Chondrocyte (in vitro differentiated cells): ENCODE results near the gene RNF145. TPM values are rescaled to one million over a fixed set of nuclear protein-coding genes. Genes with fewer than 3 reads are reported as not detected.
"Not testable (repeated sequence)": the region's sequence is repeated elsewhere in the genome, so short reads cannot be mapped to it uniquely, and the experiment has no call there.

ENCODE experiments used
- DNase-seq: peaks from one replicate; pipeline ENCODE4 v3.0.0; 2021; ENCODE audit warnings: mixed read lengths, low spot score
- H3K27ac Mint-ChIP-seq: one replicate; pipeline ENCODE4 v1.8.0; 2021; ENCODE audit warnings: mild to moderate bottlenecking, moderate library complexity, mixed read lengths; ENCODE audit not compliant: unreplicated experiment
- H3K27me3 Mint-ChIP-seq: 2 replicates; pipeline ENCODE4 v1.8.0; 2021; ENCODE audit warnings: low read depth, mixed read lengths
- H3K36me3 Mint-ChIP-seq: 2 replicates; pipeline ENCODE4 v1.8.0; 2021; ENCODE audit warnings: low read depth, mixed read lengths
- H3K4me1 Mint-ChIP-seq: 2 replicates; pipeline ENCODE4 v1.8.0; 2021; ENCODE audit warnings: low read depth, mild to moderate bottlenecking, mixed read lengths
- H3K4me3 Mint-ChIP-seq: one replicate; pipeline ENCODE4 v1.8.0; 2021; ENCODE audit warnings: mild to moderate bottlenecking, moderate library complexity, mixed read lengths; ENCODE audit not compliant: unreplicated experiment
- H3K9me3 Mint-ChIP-seq: 2 replicates; pipeline ENCODE4 v1.8.0; 2021; ENCODE audit warnings: low read depth, mixed read lengths
- CTCF ChIP-seq: fragments of 200-600 bp; sonication (generic); IDR thresholded peaks from 2 replicates; pipeline ENCODE4 v1.5.0; 2021; ENCODE audit warnings: antibody characterized with exemption, mild to moderate bottlenecking, moderate library complexity
- total RNA-seq: library from RNA; stranded (reverse); gene quantifications from 3 replicates; pipeline ENCODE4 v1.2.1, GENCODE V29; 2021

Gene RNF145
- total RNA-seq, 1 donor from 2014 or later: 83.9 TPM

GRCh38 chr5:159128070-159128541 lies 81.2 kb downstream of the RNF145 start:
- H3K27me3 Mint-ChIP-seq: no peaks in the 10 kb centered on the region
- DNase-seq: no peak
- no peak overlapping the region for H3K4me3 Mint-ChIP-seq
- no peaks in the 10 kb centered on the region for H3K36me3 Mint-ChIP-seq
- peaks cover 22% of the 10 kb centered on the region for H3K9me3 Mint-ChIP-seq
- H3K4me1 Mint-ChIP-seq: peaks cover 13% of the 10 kb centered on the region
- TF ChIP-seq CTCF: no peak
- no peak overlapping the region for H3K27ac Mint-ChIP-seq

GRCh38 chr5:159123700-159124099 lies 85.7 kb downstream of the RNF145 start:
- no peaks in the 10 kb centered on the region for H3K27me3 Mint-ChIP-seq
- peaks cover 32% of the 10 kb centered on the region for H3K9me3 Mint-ChIP-seq
- H3K4me3 Mint-ChIP-seq: no peak overlapping the region
- H3K36me3 Mint-ChIP-seq: no peaks in the 10 kb centered on the region
- no peak for TF ChIP-seq CTCF
- DNase-seq: no peak
- H3K27ac Mint-ChIP-seq: no peak overlapping the region
- H3K4me1 Mint-ChIP-seq: peaks cover 5% of the 10 kb centered on the region

- Mint-ChIP-seq H3K4me3 (no peak overlapping the region), H3K4me1 (peaks cover 5% of the 10 kb centered on the region), H3K36me3 (no peaks in the 10 kb centered on the region), H3K27ac (no peak overlapping the region), H3K9me3 (peaks cover 32% of the 10 kb centered on the region), H3K27me3 (no peaks in the 10 kb centered on the region)
- DNase-seq: no peak
- no peak for TF ChIP-seq CTCF
Observed at GRCh38 chr5:159123189-159123588, 86.2 kb downstream of the RNF145 start.

GRCh38 chr5:159121061-159121460 lies 88.3 kb downstream of the RNF145 start:
- H3K4me1 Mint-ChIP-seq: peaks cover 12% of the 10 kb centered on the region
- no peaks in the 10 kb centered on the region for H3K27me3 Mint-ChIP-seq
- TF ChIP-seq CTCF: no peak
- H3K27ac Mint-ChIP-seq: no peak overlapping the region
- DNase-seq: no peak
- H3K36me3 Mint-ChIP-seq: no peaks in the 10 kb centered on the region
- peaks cover 27% of the 10 kb centered on the region for H3K9me3 Mint-ChIP-seq
- H3K4me3 Mint-ChIP-seq: no peak overlapping the region

GRCh38 chr5:159120446-159120845 lies 88.9 kb downstream of the RNF145 start:
- Mint-ChIP-seq H3K4me1 (peaks cover 12% of the 10 kb centered on the region), H3K4me3 (no peak overlapping the region), H3K27ac (no peak overlapping the region), H3K36me3 (peaks cover 1% of the 10 kb centered on the region), H3K27me3 (no peaks in the 10 kb centered on the region), H3K9me3 (peaks cover 22% of the 10 kb centered on the region)
- no peak for DNase-seq
- TF ChIP-seq CTCF: no peak

GRCh38 chr5:159119842-159120241 lies 89.5 kb downstream of the RNF145 start:
- not testable (repeated sequence) for H3K27me3 Mint-ChIP-seq, DNase-seq, H3K36me3 Mint-ChIP-seq, H3K4me3 Mint-ChIP-seq, H3K27ac Mint-ChIP-seq
- Mint-ChIP-seq H3K9me3 (peaks cover 17% of the 10 kb centered on the region), H3K4me1 (peaks cover 12% of the 10 kb centered on the region)

- peaks cover 10% of the 10 kb centered on the region for H3K9me3 Mint-ChIP-seq
Observed at GRCh38 chr5:159118958-159119659, 90.2 kb downstream of the RNF145 start.

More at GRCh38 chr5:159118958-159119659, 90.2 kb downstream of the RNF145 start:
- not testable (repeated sequence) for H3K27me3 Mint-ChIP-seq, H3K27ac Mint-ChIP-seq, H3K36me3 Mint-ChIP-seq, H3K4me3 Mint-ChIP-seq
- H3K4me1 Mint-ChIP-seq: peaks cover 12% of the 10 kb centered on the region
- peak; percentile 85 for DNase-seq
